Hepatocyte (in vitro differentiated cells): ENCODE results near the gene MICALL2.

ENCODE experiments used
- CTCF ChIP-seq: fragments of 200-600 bp; sonication (generic); IDR thresholded peaks from 2 replicates; pipeline ENCODE4 v1.5.1; 2016; ENCODE audit warnings: antibody characterized with exemption, mild to moderate bottlenecking; ENCODE audit not compliant: poor library complexity
- EZH2 ChIP-seq: fragments of 200-600 bp; sonication (generic); IDR thresholded peaks from 2 replicates; pipeline ENCODE4 v1.6.1; 2016; ENCODE audit warnings: antibody characterized with exemption, mild to moderate bottlenecking, borderline replicate concordance

GRCh38 chr7:1386623-1387220, 72.5 kb downstream of the MICALL2 start:
- TF ChIP-seq CTCF (no peak), EZH2 (no peak)
